Prostate gland (tissue), 2 donors: ENCODE results near the gene ZNF445. TPM values are rescaled to one million over a fixed set of nuclear protein-coding genes. Genes with fewer than 3 reads are reported as not detected.

ENCODE experiments used
- DNase-seq: peaks from one replicate; pipeline ENCODE4 v3.0.0-alpha.2; 2019; ENCODE audit warnings: low spot score
- H3K27ac ChIP-seq, 2 donors: fragments of 200-600 bp; sonication (generic); 2 replicates each; pipeline ENCODE4 v1.5.1; 2017 to 2019
- H3K27me3 ChIP-seq: fragments of 200-600 bp; sonication (generic); replicated peaks from 2 replicates; pipeline ENCODE4 v1.5.1; 2019; ENCODE audit not compliant: insufficient read depth
- H3K36me3 ChIP-seq, 2 donors: fragments of 200-600 bp; sonication (generic); 1 replicate in 1 of 2; 2 replicates in 1 of 2; pipeline versions ENCODE4 v1.5.1 to v1.8.1; 2017 to 2019
- H3K4me1 ChIP-seq: fragments of 200-600 bp; sonication (generic); replicated peaks from 2 replicates; pipeline ENCODE4 v1.5.1; 2019
- H3K4me3 ChIP-seq, 2 donors: fragments of 200-600 bp; sonication (generic); 2 replicates each; pipeline ENCODE4 v1.5.1; 2017 to 2019
- H3K9me3 ChIP-seq: fragments of 200-600 bp; sonication (generic); 2 replicates; pipeline ENCODE4 v1.5.1; 2017
- POLR2A ChIP-seq: fragments of 450-650 bp; IDR thresholded peaks from one replicate; pipeline ENCODE4 v1.6.1; 2016; ENCODE audit warnings: antibody characterized with exemption, mild to moderate bottlenecking
- POLR2AphosphoS5 ChIP-seq: sonication (generic); formaldehyde crosslinking; IDR thresholded peaks from one replicate; pipeline ENCODE4 v1.6.1; 2017; ENCODE audit warnings: antibody characterized with exemption
- WGBS: methylation state at CpG from one replicate; pipeline ENCODE4 v1.1.5; 2018; 5-methylcytosine and 5-hydroxymethylcytosine counted together
- intact Hi-C: fragments of 100-400 bp; cut with DNase I; formaldehyde crosslinking; loops from one replicate; pipeline ENCODE4 v1.14.2; 2022
- total RNA-seq, 2 donors: library from RNA; depleted of rRNA; stranded (reverse); fragments of >200 nt; gene quantifications; one replicate each; pipeline ENCODE4 v1.1.0, GENCODE V29; 2016
- TF ChIP-seq, protein P1 (sequence below), 4 experiments: fragments of 200-600 bp in 2 of 4; fragments of 450-650 bp in 2 of 4; sonication (generic) in 2 of 4; IDR thresholded peaks; 1 replicate in 3 of 4; 2 replicates in 1 of 4; pipeline ENCODE4 v1.5.1; 2016 to 2019; ENCODE audit warnings: antibody characterized with exemption in 4 of 4, mild to moderate bottlenecking in 2 of 4, moderate library complexity in 2 of 4

Gene ZNF445
- total RNA-seq, 2 donors from 2014 or later, result 10.8 to 17.9 TPM

- H3K27me3 ChIP-seq, result no peaks in the 10 kb centered on the region
- no peaks in the 10 kb centered on the region for H3K9me3 ChIP-seq
- no peaks in the 10 kb centered on the region for H3K4me1 ChIP-seq
- intact Hi-C loops, result no loop called here
- 98% methylated on average over 8 of the region's 8 CpGs for WGBS
- H3K36me3 ChIP-seq, result peaks cover 0 to 10% of the 10 kb centered on the region in 2 donors
- H3K4me3 ChIP-seq, result no peak overlapping the region
- TF ChIP-seq POLR2AphosphoS5 (no peak), POLR2A (no peak)
- TF ChIP-seq, protein P1, sequence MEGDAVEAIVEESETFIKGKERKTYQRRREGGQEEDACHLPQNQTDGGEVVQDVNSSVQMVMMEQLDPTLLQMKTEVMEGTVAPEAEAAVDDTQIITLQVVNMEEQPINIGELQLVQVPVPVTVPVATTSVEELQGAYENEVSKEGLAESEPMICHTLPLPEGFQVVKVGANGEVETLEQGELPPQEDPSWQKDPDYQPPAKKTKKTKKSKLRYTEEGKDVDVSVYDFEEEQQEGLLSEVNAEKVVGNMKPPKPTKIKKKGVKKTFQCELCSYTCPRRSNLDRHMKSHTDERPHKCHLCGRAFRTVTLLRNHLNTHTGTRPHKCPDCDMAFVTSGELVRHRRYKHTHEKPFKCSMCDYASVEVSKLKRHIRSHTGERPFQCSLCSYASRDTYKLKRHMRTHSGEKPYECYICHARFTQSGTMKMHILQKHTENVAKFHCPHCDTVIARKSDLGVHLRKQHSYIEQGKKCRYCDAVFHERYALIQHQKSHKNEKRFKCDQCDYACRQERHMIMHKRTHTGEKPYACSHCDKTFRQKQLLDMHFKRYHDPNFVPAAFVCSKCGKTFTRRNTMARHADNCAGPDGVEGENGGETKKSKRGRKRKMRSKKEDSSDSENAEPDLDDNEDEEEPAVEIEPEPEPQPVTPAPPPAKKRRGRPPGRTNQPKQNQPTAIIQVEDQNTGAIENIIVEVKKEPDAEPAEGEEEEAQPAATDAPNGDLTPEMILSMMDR (IDR thresholded peaks at IDR 0.05), result no peak
- H3K27ac ChIP-seq, result no peak overlapping the region
- no peak for DNase-seq
Observed at GRCh38 chr3:44499149-44499898, 21.9 kb upstream of the ZNF445 start.

DNA sequence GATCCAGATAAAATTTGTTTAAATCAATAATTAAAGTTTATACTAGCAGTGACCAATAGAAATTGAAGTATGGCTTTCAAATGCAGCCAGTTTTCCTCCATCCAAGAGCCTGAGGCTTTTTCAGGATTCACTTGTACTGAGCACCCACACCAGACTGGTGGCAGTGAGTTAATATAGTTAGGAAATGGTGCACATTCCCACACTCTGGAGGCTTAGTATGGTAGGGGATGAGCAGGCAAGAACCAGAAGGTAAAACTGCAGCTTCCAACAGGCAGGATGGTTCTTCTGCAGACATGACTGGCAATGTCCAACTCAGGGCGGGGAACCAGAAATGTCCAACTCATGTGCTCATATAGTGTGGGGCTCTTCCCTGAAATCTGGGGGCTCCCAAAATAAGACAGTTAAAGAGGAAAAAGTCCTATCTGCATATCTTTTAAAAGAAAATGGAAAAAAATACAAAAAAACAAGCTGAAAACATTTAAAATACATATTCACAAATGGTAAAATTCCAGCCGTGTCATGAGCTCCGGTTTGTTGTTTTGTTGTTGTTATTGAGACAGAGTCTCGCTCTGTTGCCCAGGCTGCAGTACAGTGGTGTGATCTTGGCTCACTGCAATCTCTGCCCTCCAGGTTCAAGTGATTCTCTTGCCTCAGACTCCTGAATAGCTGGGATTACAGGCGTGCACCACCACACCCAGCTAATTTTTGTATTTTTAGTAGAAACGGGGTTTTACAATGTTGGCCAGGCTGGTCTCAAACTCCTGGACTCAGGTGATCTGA lies 18.4 kb upstream of the ZNF445 start:
- Histone ChIP-seq H3K4me1 (no peaks in the 10 kb centered on the region), H3K27ac (no peak overlapping the region), H3K36me3 (peaks cover 0 to 10% of the 10 kb centered on the region in 2 donors), H3K9me3 (no peaks in the 10 kb centered on the region), H3K4me3 (no peak overlapping the region), H3K27me3 (no peaks in the 10 kb centered on the region)
- TF ChIP-seq POLR2AphosphoS5 (no peak), POLR2A (no peak)
- TF ChIP-seq, protein P1 (IDR thresholded peaks at IDR 0.05), result no peak
- 95% methylated on average over 6 of the region's 6 CpGs for WGBS
- no peak for DNase-seq
- intact Hi-C loops, result no loop called here

DNA sequence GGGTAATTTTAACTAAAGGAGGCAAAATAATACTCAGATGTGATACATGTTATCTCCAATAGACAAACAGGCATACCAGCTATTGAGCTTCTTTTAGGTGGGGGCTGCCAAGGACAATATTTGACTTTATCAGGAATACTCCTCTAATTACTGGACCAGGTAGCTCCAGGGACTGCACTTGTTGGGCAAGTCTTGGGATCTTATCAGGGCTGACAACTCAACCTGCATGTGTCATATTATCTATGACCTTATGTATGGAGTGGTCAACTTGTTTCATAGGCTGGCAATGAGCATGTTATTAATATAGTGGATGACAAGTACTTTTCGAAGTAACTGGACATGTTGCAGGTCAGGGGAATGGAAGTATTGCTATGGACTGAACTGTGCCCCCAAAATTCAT lies 15.0 kb upstream of the ZNF445 start:
- no peaks in the 10 kb centered on the region for H3K9me3 ChIP-seq
- no peaks in the 10 kb centered on the region for H3K4me1 ChIP-seq
- TF ChIP-seq, protein P1 (IDR thresholded peaks at IDR 0.05), result no peak
- TF ChIP-seq POLR2A (no peak), POLR2AphosphoS5 (no peak)
- no peak overlapping the region for H3K27ac ChIP-seq
- DNase-seq, result no peak
- no peaks in the 10 kb centered on the region for H3K27me3 ChIP-seq
- intact Hi-C loops, result no loop called here
- no peak overlapping the region for H3K4me3 ChIP-seq
- no peaks in the 10 kb centered on the region for H3K36me3 ChIP-seq
- 100% methylated on average over 1 of the region's 1 CpG for WGBS

- DNase-seq, result no peak
- Histone ChIP-seq H3K9me3 (no peaks in the 10 kb centered on the region), H3K4me1 (no peaks in the 10 kb centered on the region), H3K4me3 (no peak overlapping the region), H3K27me3 (no peaks in the 10 kb centered on the region), H3K36me3 (no peaks in the 10 kb centered on the region), H3K27ac (no peak overlapping the region)
- intact Hi-C loops, result no loop called here
- 11% methylated on average over 1 of the region's 1 CpG for WGBS
- TF ChIP-seq, protein P1 (IDR thresholded peaks at IDR 0.05), result no peak
- TF ChIP-seq POLR2AphosphoS5, result no peak
- no peak for TF ChIP-seq POLR2A
Observed at GRCh38 chr3:44482721-44483120, 5.3 kb upstream of the ZNF445 start.
